Sigmoid colon (tissue), 4 donors: Measurements from ENCODE around the gene MAD2L1BP.

ENCODE experiments used
- CTCF ChIP-seq, 4 experiments: fragments of 450-650 bp in 3 of 4; fragments of 200-600 bp in 1 of 4; IDR thresholded peaks; one replicate each; pipeline ENCODE4 v1.5.1; 2016 to 2019; ENCODE audit warnings: antibody characterized with exemption in 4 of 4, mild to moderate bottlenecking in 3 of 4, moderate library complexity in 2 of 4
- EP300 ChIP-seq, 4 donors: sonication (generic); formaldehyde crosslinking; IDR thresholded peaks; one replicate each; pipeline ENCODE4 v1.6.1; 2017; ENCODE audit warnings: antibody characterized with exemption in 4 of 4
- POLR2A ChIP-seq, 2 donors: fragments of 450-650 bp; IDR thresholded peaks; one replicate each; pipeline ENCODE4 v1.6.1; 2016; ENCODE audit warnings: antibody characterized with exemption in 2 of 2, mild to moderate bottlenecking in 2 of 2, moderate library complexity in 2 of 2
- POLR2AphosphoS5 ChIP-seq, 4 donors: sonication (generic); formaldehyde crosslinking; IDR thresholded peaks; one replicate each; pipeline ENCODE4 v1.6.1; 2017; ENCODE audit warnings: antibody characterized with exemption in 4 of 4

- TF ChIP-seq CTCF (IDR thresholded peaks at IDR 0.05) (no peak), POLR2A (IDR thresholded peaks at IDR 0.05) (no peak), EP300 (IDR thresholded peaks at IDR 0.05) (no peak), POLR2AphosphoS5 (IDR thresholded peaks at IDR 0.05) (no peak)
These were observed 35.0 kb upstream of the MAD2L1BP start for GRCh38 chr6:43600595-43600994.
